Breast epithelium (tissue), 3 donors: Measurements from ENCODE around the gene STRN3.
"Not testable (repeated sequence)": the region's sequence is repeated elsewhere in the genome, so short reads cannot be mapped to it uniquely, and the experiment has no call there.

ENCODE experiments used
- POLR2A ChIP-seq: fragments of 450-650 bp; IDR thresholded peaks from one replicate; pipeline ENCODE4 v1.6.1; 2016; ENCODE audit warnings: antibody characterized with exemption, mild to moderate bottlenecking, moderate library complexity
- TF ChIP-seq, protein P1 (sequence below), 3 donors: fragments of 450-650 bp; IDR thresholded peaks; one replicate each; pipeline ENCODE4 v1.5.1; 2016 to 2017; ENCODE audit warnings: antibody characterized with exemption in 3 of 3, mild to moderate bottlenecking in 3 of 3, moderate library complexity in 3 of 3

DNA sequence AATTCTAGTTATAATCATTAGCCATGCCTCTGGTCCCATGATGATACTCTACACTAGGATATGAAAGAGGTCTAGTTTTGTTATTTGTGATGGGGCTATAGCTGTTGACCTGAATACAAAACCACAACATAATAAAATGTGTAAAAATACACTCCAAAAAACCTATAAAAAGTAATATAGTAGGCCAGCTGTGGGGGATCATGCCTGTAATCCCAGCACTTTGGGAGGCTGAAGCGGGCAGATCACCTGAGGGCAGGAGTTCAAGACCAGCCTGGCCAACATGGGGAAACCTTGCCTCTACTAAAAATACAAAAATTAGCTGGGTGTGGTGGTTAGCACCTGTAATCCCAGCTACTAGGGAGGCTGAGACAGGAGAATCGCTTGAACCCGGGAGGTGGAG, 129.1 kb downstream of the STRN3 start:
- TF ChIP-seq POLR2A, result not testable (repeated sequence)
- TF ChIP-seq, protein P1, sequence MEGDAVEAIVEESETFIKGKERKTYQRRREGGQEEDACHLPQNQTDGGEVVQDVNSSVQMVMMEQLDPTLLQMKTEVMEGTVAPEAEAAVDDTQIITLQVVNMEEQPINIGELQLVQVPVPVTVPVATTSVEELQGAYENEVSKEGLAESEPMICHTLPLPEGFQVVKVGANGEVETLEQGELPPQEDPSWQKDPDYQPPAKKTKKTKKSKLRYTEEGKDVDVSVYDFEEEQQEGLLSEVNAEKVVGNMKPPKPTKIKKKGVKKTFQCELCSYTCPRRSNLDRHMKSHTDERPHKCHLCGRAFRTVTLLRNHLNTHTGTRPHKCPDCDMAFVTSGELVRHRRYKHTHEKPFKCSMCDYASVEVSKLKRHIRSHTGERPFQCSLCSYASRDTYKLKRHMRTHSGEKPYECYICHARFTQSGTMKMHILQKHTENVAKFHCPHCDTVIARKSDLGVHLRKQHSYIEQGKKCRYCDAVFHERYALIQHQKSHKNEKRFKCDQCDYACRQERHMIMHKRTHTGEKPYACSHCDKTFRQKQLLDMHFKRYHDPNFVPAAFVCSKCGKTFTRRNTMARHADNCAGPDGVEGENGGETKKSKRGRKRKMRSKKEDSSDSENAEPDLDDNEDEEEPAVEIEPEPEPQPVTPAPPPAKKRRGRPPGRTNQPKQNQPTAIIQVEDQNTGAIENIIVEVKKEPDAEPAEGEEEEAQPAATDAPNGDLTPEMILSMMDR (IDR thresholded peaks at IDR 0.05), result not testable (repeated sequence)
